ENCODE results near the gene PPP1R1C.

Gene PPP1R1C

DNA sequence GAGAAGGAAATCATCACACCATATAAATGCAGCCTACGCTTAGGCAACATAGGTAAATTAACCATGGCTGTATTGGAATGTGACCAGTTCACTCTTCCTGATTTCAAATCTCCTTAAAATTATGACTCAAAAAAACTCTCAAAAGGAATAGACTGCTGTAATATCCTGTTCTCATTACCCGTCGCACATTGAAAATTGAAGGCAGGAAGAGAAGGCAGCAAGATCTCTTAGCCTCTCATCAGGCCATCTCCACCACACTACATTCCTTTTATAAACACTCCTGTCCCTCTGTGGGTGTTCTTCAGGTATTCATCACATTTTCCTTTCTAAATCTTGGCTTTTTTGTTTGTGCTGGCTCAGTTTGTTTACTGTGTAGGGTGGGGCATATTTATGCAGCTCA is 83.2 kb downstream of the PPP1R1C start:
- no peaks in the 10 kb centered on the region for H3K27me3 ChIP-seq (ENCODE audit: insufficient read depth, low read length)
- 87% methylated on average over 3 of the region's 3 CpGs for WGBS
- no peak overlapping the region for H3K27ac ChIP-seq (ENCODE audit: low read depth, low read length)
- no peaks in the 10 kb centered on the region for H3K9me3 ChIP-seq (ENCODE audit: insufficient read depth, low read depth, low read length)
- H3K4me3 ChIP-seq (ENCODE audit: low read length), result no peak overlapping the region
- H3K36me3 ChIP-seq (ENCODE audit: insufficient read depth, low read length), result no peaks in the 10 kb centered on the region
- H3K9ac ChIP-seq (ENCODE audit: low read depth, low read length), result no peak overlapping the region
- peaks cover 12% of the 10 kb centered on the region for H3K4me1 ChIP-seq (ENCODE audit: insufficient read depth, low read length)

DNA sequence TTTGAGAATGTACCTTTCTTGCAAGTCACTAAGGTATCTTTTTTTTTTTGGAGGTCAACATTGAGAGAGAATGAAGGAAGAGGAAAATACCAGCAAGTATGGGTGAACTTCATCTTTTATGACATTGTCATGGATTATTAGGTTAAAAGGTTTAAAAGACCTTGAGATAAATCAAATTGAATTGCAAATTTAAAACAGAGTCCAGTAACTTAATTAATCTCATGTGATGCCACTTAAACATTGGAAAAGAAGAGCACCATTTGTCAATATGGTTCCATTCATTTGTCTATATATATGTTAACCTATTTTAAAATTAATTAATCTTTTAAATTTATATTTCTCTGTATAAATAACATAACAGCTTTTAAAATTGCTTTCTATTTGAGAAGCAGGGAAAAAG is 83.8 kb downstream of the PPP1R1C start:
- Histone ChIP-seq H3K27ac (ENCODE audit: low read depth, low read length) (no peak overlapping the region), H3K9me3 (ENCODE audit: insufficient read depth, low read depth, low read length) (no peaks in the 10 kb centered on the region), H3K4me1 (ENCODE audit: insufficient read depth, low read length) (peaks cover 12% of the 10 kb centered on the region), H3K4me3 (ENCODE audit: low read length) (no peak overlapping the region), H3K27me3 (ENCODE audit: insufficient read depth, low read length) (no peaks in the 10 kb centered on the region), H3K36me3 (ENCODE audit: insufficient read depth, low read length) (no peaks in the 10 kb centered on the region), H3K9ac (ENCODE audit: low read depth, low read length) (no peak overlapping the region)

DNA sequence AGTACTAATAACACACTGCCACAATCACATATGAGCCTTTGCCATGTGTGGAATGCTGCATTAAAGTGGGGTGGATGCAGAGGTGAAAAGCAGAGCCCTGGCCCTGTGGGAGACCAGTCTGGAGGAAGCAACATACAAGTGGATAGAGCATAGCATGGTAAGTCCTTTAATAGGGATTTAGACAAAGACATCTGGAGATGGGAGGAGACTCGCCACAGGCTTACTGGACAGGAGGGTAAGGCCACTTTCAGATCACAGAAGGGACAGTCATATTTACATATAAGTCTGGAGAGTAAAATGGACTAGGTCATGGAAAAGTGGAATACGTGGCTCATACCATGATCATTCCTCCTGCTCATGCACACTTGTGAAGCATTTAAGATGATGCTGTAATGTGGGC is 84.3 kb downstream of the PPP1R1C start:
- no peaks in the 10 kb centered on the region for H3K27me3 ChIP-seq (ENCODE audit: insufficient read depth, low read length)
- no peak overlapping the region for H3K9ac ChIP-seq (ENCODE audit: low read depth, low read length)
- WGBS, result 94% methylated on average over 2 of the region's 2 CpGs
- no peaks in the 10 kb centered on the region for H3K9me3 ChIP-seq (ENCODE audit: insufficient read depth, low read depth, low read length)
- H3K36me3 ChIP-seq (ENCODE audit: insufficient read depth, low read length), result no peaks in the 10 kb centered on the region
- peaks cover 12% of the 10 kb centered on the region for H3K4me1 ChIP-seq (ENCODE audit: insufficient read depth, low read length)
- no peak overlapping the region for H3K27ac ChIP-seq (ENCODE audit: low read depth, low read length)
- H3K4me3 ChIP-seq (ENCODE audit: low read length), result no peak overlapping the region

DNA sequence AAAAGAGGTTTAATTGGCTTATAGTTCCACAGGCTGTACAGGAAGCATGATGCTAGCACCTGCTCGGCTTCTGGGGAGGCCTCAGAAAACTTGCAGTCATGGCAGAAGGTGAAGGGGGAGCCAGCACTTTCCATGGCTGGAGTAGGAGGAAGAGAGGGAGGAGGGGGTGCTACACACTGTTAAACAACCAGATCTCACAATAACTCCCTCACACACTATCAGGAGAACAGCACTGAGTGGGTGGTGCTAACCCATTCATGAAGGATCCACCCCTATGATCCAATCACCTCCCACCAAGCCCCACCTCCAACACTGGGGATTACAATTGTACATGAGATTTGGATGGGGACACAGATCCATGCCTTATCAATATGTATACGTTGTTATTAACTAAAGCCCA is 85.1 kb downstream of the PPP1R1C start:
- Histone ChIP-seq H3K9me3 (ENCODE audit: insufficient read depth, low read depth, low read length) (no peaks in the 10 kb centered on the region), H3K4me1 (ENCODE audit: insufficient read depth, low read length) (peaks cover 12% of the 10 kb centered on the region)
- WGBS, result 87% methylated on average over 1 of the region's 2 CpGs

DNA sequence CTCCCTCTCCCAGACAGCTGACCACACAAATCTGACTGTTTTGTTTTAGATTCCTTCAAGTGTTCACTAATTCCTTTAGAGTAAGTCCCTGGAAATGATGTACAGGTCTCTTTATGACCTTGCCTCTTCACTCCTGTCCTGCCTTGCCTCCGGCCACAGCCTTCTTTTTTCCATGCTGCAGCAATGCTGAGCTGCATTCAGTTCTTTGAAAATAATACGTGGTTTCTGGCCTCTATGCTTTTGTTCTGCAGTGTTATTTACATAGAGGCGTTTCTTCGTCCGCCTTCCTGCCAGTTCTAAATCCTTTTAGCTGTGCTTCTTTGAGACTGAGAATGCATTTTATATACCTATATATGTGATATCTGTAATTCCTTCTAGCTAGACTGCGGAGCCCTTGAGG is 87.2 kb downstream of the PPP1R1C start:
- Histone ChIP-seq H3K4me1 (ENCODE audit: insufficient read depth, low read length) (peaks cover 12% of the 10 kb centered on the region), H3K4me3 (ENCODE audit: low read length) (no peak overlapping the region), H3K9ac (ENCODE audit: low read depth, low read length) (no peak overlapping the region), H3K9me3 (ENCODE audit: insufficient read depth, low read depth, low read length) (no peaks in the 10 kb centered on the region), H3K27ac (ENCODE audit: low read depth, low read length) (no peak overlapping the region), H3K27me3 (ENCODE audit: insufficient read depth, low read length) (no peaks in the 10 kb centered on the region), H3K36me3 (ENCODE audit: insufficient read depth, low read length) (no peaks in the 10 kb centered on the region)
- 88% methylated on average over 6 of the region's 6 CpGs for WGBS

More for the DNA sequence above, 85.1 kb downstream of the PPP1R1C start:
- Histone ChIP-seq H3K27me3 (ENCODE audit: insufficient read depth, low read length) (no peaks in the 10 kb centered on the region), H3K9ac (ENCODE audit: low read depth, low read length) (no peak overlapping the region), H3K36me3 (ENCODE audit: insufficient read depth, low read length) (no peaks in the 10 kb centered on the region), H3K4me3 (ENCODE audit: low read length) (no peak overlapping the region), H3K27ac (ENCODE audit: low read depth, low read length) (no peak overlapping the region)

DNA sequence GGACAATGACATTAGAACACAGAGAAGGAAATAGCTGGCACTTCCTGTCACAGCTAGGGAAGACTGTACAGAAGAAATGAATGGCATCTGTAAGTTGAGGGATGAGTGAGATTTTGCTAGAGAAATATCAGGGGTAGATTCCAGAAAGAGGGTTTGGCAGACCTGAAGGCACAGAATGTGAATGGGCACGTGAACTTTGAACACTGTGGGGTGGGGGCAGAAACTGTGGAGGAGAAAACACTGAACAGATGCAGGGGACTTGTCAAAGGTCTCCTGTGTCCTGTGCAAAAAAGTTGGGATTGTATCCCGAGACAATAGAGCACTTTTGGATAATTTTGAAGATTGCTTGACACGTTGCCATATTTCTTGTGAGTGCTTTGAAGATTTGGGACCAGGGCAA is 88.0 kb downstream of the PPP1R1C start:
- Histone ChIP-seq H3K27ac (ENCODE audit: low read depth, low read length) (no peak overlapping the region), H3K4me1 (ENCODE audit: insufficient read depth, low read length) (peaks cover 9% of the 10 kb centered on the region), H3K36me3 (ENCODE audit: insufficient read depth, low read length) (no peaks in the 10 kb centered on the region), H3K4me3 (ENCODE audit: low read length) (no peak overlapping the region), H3K27me3 (ENCODE audit: insufficient read depth, low read length) (no peaks in the 10 kb centered on the region), H3K9ac (ENCODE audit: low read depth, low read length) (no peak overlapping the region), H3K9me3 (ENCODE audit: insufficient read depth, low read depth, low read length) (no peaks in the 10 kb centered on the region)
- 92% methylated on average over 3 of the region's 3 CpGs for WGBS

DNA sequence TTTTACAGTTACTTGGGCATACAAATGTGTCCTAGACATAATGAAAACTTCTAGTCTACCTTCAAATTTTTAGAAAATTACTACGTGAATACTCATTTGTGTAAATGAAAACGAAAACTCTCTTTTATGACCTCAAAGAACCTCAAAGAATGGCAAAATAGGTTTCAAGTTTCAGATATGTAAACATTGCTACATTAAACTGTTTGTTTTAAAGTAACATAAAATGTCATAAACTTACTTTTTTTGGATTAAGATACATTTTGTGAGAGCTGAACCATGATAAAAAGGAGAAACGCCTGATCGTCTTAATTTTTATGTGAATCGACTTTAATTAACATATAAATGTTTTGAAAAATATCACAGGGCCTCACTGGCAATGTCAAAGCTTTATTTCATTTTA is 91.4 kb downstream of the PPP1R1C start:
- Histone ChIP-seq H3K27me3 (ENCODE audit: insufficient read depth, low read length) (no peaks in the 10 kb centered on the region), H3K27ac (ENCODE audit: low read depth, low read length) (no peak overlapping the region), H3K4me1 (ENCODE audit: insufficient read depth, low read length) (no peaks in the 10 kb centered on the region), H3K9ac (ENCODE audit: low read depth, low read length) (no peak overlapping the region), H3K9me3 (ENCODE audit: insufficient read depth, low read depth, low read length) (no peaks in the 10 kb centered on the region), H3K4me3 (ENCODE audit: low read length) (no peak overlapping the region), H3K36me3 (ENCODE audit: insufficient read depth, low read length) (no peaks in the 10 kb centered on the region)
- WGBS, result 94% methylated on average over 4 of the region's 5 CpGs

DNA sequence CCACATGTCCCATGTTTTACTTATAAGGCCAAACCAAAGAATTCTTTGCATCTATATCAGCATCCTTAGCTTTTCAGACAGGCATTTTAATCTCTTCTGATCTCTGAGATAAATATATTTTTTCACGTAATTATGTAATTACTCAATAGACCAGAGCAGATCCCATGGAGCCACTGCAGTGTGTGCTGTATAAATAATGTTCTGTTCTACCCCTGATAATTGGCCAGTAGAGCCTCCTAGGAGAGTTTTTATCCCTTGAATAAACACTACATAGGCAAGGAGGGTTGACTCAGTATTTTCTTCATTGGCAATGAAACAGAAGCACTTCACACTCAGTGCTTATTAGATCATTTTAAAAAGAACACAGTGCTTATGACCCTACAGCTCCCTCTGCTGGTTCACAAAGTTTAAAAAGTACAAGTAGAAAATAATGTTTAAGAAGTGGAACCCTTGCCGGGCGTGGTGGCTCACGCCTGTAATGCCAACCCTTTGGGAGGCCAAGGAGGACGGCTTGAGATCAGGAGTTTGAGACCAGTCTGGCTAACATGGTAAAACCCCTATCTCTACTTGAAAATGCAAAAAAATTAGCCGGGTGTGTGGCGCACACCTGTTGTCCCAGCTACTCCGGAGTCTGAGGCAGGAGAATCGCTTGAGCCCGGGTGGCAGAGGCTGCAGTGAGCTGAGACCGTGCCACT is 91.9 kb downstream of the PPP1R1C start:
- H3K4me1 ChIP-seq (ENCODE audit: insufficient read depth, low read length), result no peaks in the 10 kb centered on the region
- H3K4me3 ChIP-seq (ENCODE audit: low read length), result no peak overlapping the region
- no peak overlapping the region for H3K27ac ChIP-seq (ENCODE audit: low read depth, low read length)
- no peaks in the 10 kb centered on the region for H3K27me3 ChIP-seq (ENCODE audit: insufficient read depth, low read length)
- H3K9me3 ChIP-seq (ENCODE audit: insufficient read depth, low read depth, low read length), result no peaks in the 10 kb centered on the region
- WGBS, result 83% methylated on average over 10 of the region's 11 CpGs
- H3K9ac ChIP-seq (ENCODE audit: low read depth, low read length), result no peak overlapping the region
- H3K36me3 ChIP-seq (ENCODE audit: insufficient read depth, low read length), result no peaks in the 10 kb centered on the region

DNA sequence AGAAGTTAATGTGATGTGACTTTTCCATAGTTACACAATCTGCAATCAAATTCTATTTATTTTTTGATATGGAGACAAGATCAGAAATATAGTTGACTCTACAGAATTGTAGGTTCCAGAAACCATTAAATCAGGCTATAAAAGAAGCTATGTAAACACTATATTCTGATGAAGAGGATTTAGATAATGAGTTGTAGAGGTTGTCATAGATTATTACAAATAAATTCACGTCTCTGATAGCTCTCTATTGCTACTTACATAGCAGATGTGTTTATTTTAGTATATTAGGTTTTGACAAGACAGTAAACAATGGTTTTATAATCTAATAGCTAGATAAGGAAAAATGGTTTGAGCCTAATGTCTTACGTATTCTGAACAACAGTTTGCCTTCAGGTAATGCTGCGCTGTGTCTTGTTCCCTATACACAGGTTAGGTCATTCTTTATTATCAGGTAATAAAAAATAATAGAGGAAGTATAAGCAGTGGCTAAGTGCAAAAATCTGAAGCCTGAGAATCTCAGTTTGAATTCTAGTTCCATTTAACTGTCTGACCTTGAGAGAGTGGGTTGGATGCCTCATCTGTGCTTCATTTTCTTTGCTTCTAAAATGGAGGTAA is 93.4 kb downstream of the PPP1R1C start:
- no peak overlapping the region for H3K4me3 ChIP-seq (ENCODE audit: low read length)
- no peaks in the 10 kb centered on the region for H3K27me3 ChIP-seq (ENCODE audit: insufficient read depth, low read length)
- no peaks in the 10 kb centered on the region for H3K9me3 ChIP-seq (ENCODE audit: insufficient read depth, low read depth, low read length)
- 92% methylated on average over 1 of the region's 3 CpGs for WGBS
- H3K36me3 ChIP-seq (ENCODE audit: insufficient read depth, low read length), result no peaks in the 10 kb centered on the region
- H3K4me1 ChIP-seq (ENCODE audit: insufficient read depth, low read length), result no peaks in the 10 kb centered on the region
- H3K27ac ChIP-seq (ENCODE audit: low read depth, low read length), result no peak overlapping the region
- no peak overlapping the region for H3K9ac ChIP-seq (ENCODE audit: low read depth, low read length)

DNA sequence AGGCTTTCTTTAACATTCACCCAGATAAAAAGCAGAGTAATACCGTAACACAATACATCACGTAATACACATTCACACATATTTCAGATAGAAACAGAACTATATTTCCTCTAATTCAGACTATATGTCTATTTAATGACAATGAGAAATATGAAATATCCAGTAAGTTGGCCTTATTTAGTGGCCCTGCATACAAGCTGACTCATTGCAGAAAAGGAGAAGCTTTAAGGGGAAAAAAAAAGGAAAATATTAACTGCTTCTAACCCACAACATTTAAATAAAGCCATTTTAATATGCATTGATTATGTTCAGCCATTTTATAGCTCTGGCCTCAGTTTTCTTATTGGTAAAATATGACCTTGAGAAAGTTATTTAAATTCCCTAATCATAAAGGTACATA is 94.8 kb downstream of the PPP1R1C start:
- no peaks in the 10 kb centered on the region for H3K36me3 ChIP-seq (ENCODE audit: insufficient read depth, low read length)
- no peaks in the 10 kb centered on the region for H3K4me1 ChIP-seq (ENCODE audit: insufficient read depth, low read length)
- no peak overlapping the region for H3K27ac ChIP-seq (ENCODE audit: low read depth, low read length)
- H3K9me3 ChIP-seq (ENCODE audit: insufficient read depth, low read depth, low read length), result no peaks in the 10 kb centered on the region
- no peak overlapping the region for H3K4me3 ChIP-seq (ENCODE audit: low read length)
- 98% methylated on average over 2 of the region's 2 CpGs for whole genome bisulfite sequencing
- no peak overlapping the region for H3K9ac ChIP-seq (ENCODE audit: low read depth, low read length)
- no peaks in the 10 kb centered on the region for H3K27me3 ChIP-seq (ENCODE audit: insufficient read depth, low read length)

DNA sequence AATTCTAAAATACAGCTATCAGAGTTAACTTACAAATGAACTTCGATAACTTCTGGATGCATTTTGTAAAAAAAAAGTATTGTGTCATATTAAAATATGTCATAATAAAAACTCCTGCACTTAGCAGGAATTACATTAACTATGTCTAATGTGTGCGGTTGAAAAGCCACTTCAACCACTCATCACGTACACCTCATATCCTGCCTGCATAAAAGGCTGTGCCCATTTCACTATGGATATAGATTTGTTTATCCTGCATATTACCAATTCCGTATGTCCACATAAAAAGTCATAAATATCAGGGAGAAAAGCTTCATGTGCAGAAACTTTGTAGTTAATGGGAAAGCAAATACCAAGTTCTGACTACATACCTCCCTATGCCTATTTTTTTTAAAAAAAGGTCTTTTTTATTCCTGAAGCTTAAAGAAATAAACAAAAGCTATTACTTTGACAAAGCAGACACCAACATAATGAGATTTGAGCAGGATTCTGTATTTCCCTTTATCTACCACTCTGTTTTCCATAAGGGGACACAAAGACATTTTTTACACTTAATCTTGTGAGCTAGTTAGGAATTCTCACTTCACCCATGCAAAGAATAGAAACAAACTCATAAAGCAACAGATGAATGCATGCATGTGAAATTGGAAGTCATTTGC is 96.1 kb downstream of the PPP1R1C start:
- no peak overlapping the region for H3K27ac ChIP-seq (ENCODE audit: low read depth, low read length)

More for the DNA sequence above, 96.1 kb downstream of the PPP1R1C start:
- Histone ChIP-seq H3K4me3 (ENCODE audit: low read length) (no peak overlapping the region), H3K9me3 (ENCODE audit: insufficient read depth, low read depth, low read length) (no peaks in the 10 kb centered on the region), H3K27me3 (ENCODE audit: insufficient read depth, low read length) (no peaks in the 10 kb centered on the region), H3K4me1 (ENCODE audit: insufficient read depth, low read length) (no peaks in the 10 kb centered on the region), H3K36me3 (ENCODE audit: insufficient read depth, low read length) (no peaks in the 10 kb centered on the region), H3K9ac (ENCODE audit: low read depth, low read length) (no peak overlapping the region)
- WGBS, result 97% methylated on average over 3 of the region's 4 CpGs
